Heart right ventricle (tissue), 16 donors: ENCODE data around the gene COL5A1. TPM values are rescaled to one million over a fixed set of nuclear protein-coding genes. Genes with fewer than 3 reads are reported as not detected.
"Not testable (repeated sequence)": the region's sequence is repeated elsewhere in the genome, so short reads cannot be mapped to it uniquely, and the experiment has no call there.

Source experiments
- ATAC-seq, 8 donors: fragments of 200-7000 bp; cut with Tn5 transposase; one replicate each; pipeline ENCODE4 v1.9.1; 2020; ENCODE audit warnings: mild to moderate bottlenecking in 8 of 8, moderate library complexity in 8 of 8, moderate number of reproducible peaks in 1 of 8
- DNase-seq, 2 donors: peaks; one replicate each; pipeline ENCODE4 v3.0.0-alpha.2; 2020
- H3K27ac ChIP-seq, 10 donors: fragments of 200-600 bp; sonication (generic) in 2 of 10; one replicate each; pipeline versions ENCODE4 v1.5.0 to v1.8.0; 2020 to 2022; ENCODE audit warnings: mild to moderate bottlenecking in 3 of 10
- H3K27me3 ChIP-seq, 7 donors: fragments of 200-600 bp; one replicate each; pipeline ENCODE4 v1.8.0; 2021 to 2022; ENCODE audit warnings: mild to moderate bottlenecking in 2 of 7
- H3K36me3 ChIP-seq, 9 donors: fragments of 200-600 bp; sonication (generic) in 1 of 9; one replicate each; pipeline versions ENCODE4 v1.5.0 to v1.8.0; 2020 to 2022; ENCODE audit warnings: mild to moderate bottlenecking in 2 of 9
- H3K4me1 ChIP-seq, 9 donors: fragments of 200-600 bp; sonication (generic) in 1 of 9; one replicate each; pipeline versions ENCODE4 v1.5.0 to v1.8.0; 2020 to 2022; ENCODE audit warnings: mild to moderate bottlenecking in 4 of 9
- H3K4me3 ChIP-seq, 10 donors: fragments of 200-600 bp; sonication (generic) in 2 of 10; one replicate each; pipeline versions ENCODE4 v1.5.0 to v1.8.0; 2020 to 2022; ENCODE audit warnings: mild to moderate bottlenecking in 7 of 10, moderate library complexity in 2 of 10
- H3K9me3 ChIP-seq, 11 donors: fragments of 200-600 bp in 10 of 11; sonication (generic) in 2 of 11; one replicate each; pipeline versions ENCODE4 v1.5.0 to v1.8.0; 2013 to 2022; ENCODE audit warnings: mild to moderate bottlenecking in 2 of 11, control low read depth in 1 of 11, moderate library complexity in 1 of 11
- WGBS, 2 donors: extraction: QIAGEN DNeasy Blood & Tissue Kit; methylation state at CpG; one replicate each; pipeline ENCODE4 v1.1.7; 2013; ENCODE audit warnings: inconsistent platforms in 1 of 2; 5-methylcytosine and 5-hydroxymethylcytosine counted together
- intact Hi-C, 10 donors: fragments of 100-400 bp; cut with DNase I; formaldehyde crosslinking; loops; one replicate each; pipeline versions ENCODE4 v1.11.1 to v1.14.2; 2022
- polyA plus RNA-seq, 2 donors: library from polyadenylated mRNA; stranded (reverse); fragments of 200-250 nt; gene quantifications; one replicate each; pipeline ENCODE4 v1.2.3, GENCODE V29; 2013
- total RNA-seq, 10 donors: library from RNA; stranded (reverse); fragmentation: NEBNext Ultra II Directional in 3 of 10; extraction: Animal tissue kit (Norgen Biotek cat#: 25700) in 3 of 10; gene quantifications; one replicate each; pipeline versions ENCODE4 v1.2.1 to v1.2.4, GENCODE V29; 2021 to 2023
- TF ChIP-seq, protein P1 (sequence below), 9 donors: fragments of 200-600 bp; sonication (generic) in 2 of 9; IDR thresholded peaks; one replicate each; pipeline versions ENCODE4 v1.5.0 to v1.8.0; 2021 to 2022; ENCODE audit warnings: antibody characterized with exemption in 9 of 9, mild to moderate bottlenecking in 5 of 9, moderate library complexity in 1 of 9
- donor health status: Arrhythmogenic right ventricular cardiomyopathy.
- donor health status: ischemic (EF 13 %, LVEDD 7.1; RV severe dilation, severe dysfunction).
- donor health status: healthy with polysubstance abuse.
- donor health status: DM: no; HTN: yes; CAD: no.
- donor health status: DM: no; HTN: no; CAD: no.
- donor health status: ischemic (EF 25% LVEDD 6.9; RV normal size, moderate dysfunction).
- donor health status: ischemic (EF 25% LVEDD 5.7; RV mildly dilated, moderate dysfunction).
- donor health status: healthy.
- donor health status: DM: yes; HTN: yes; CAD: no.
- donor health status: Ischemic cardiomyopathy.
- donor health status: ischemic (EF 35%, LVEDD 5.7; RV mildly dilated, moderate dysfunction).
- donor health status: nonischemic (EF 11% LVEDD 7.7; RV severe dilation, severe dysfunction).
- donor health status: DM: yes; HTN: yes; CAD: no.
- donor health status: PGD.
- donor health status: ischemic (EF 29% LVEDD 5.4; RV normal size, mild dysfunction).
- donor health status: nonischemic (EF 23%, LVEDD 6.1; RV moderate dilation, normal function).

Gene COL5A1
- total and polyA plus RNA-seq, 12 donors = 8.1 to 60.0 (median 13.3) TPM

DNA sequence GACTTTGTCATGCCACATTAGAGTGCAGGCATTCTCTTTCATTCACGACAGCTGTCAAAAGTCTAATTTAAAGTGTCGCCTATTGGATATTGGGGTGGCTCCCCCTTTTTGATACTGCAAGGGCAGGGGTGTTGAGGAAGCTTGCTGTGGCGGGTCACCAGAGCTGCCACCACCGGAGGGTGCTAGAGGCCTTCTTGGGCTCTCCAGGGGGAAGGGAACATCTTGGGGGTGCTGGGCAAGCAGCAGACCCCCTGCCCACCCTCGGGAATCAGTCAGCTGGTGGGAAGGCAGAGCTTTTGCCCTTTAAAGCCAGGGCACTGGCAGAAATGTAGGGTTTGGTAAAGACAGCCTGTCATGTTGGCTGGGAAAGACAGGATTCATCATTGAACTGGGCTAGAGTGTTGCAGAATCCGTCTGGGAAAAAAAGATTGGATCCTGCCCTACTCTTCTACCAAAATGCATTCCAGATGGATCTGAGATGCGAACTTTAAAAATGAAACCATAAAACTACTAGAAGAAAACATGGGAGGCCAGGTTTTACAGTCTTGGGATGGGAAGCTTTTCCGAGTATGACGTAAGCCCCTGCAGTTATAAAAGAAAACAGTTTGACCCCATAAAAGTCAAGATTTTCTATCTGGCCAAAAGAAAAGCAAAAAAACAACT lies 22.3 kb downstream of the COL5A1 start:
- Histone ChIP-seq H3K4me1 (peaks cover 17 to 34% (median 28%) of the 10 kb centered on the region in 9 donors), H3K4me3 (no peak overlapping the region), H3K36me3 (peaks cover 0 to 4% (median 0%) of the 10 kb centered on the region in 9 donors), H3K27me3 (no peaks in the 10 kb centered on the region), H3K9me3 (peaks cover 0 to 14% (median 0%) of the 10 kb centered on the region in 11 donors), H3K27ac (peak overlapping the region in 4 of 10 donors; percentile 36 to 88 (median 83))
- ATAC-seq (no peak), DNase-seq (no peak)
- WGBS, 2 donors = 91 to 93% methylated on average over 9 of the region's 9 CpGs
- intact Hi-C loops = no loop called here
- TF ChIP-seq, protein P1, sequence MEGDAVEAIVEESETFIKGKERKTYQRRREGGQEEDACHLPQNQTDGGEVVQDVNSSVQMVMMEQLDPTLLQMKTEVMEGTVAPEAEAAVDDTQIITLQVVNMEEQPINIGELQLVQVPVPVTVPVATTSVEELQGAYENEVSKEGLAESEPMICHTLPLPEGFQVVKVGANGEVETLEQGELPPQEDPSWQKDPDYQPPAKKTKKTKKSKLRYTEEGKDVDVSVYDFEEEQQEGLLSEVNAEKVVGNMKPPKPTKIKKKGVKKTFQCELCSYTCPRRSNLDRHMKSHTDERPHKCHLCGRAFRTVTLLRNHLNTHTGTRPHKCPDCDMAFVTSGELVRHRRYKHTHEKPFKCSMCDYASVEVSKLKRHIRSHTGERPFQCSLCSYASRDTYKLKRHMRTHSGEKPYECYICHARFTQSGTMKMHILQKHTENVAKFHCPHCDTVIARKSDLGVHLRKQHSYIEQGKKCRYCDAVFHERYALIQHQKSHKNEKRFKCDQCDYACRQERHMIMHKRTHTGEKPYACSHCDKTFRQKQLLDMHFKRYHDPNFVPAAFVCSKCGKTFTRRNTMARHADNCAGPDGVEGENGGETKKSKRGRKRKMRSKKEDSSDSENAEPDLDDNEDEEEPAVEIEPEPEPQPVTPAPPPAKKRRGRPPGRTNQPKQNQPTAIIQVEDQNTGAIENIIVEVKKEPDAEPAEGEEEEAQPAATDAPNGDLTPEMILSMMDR (IDR thresholded peaks at IDR 0.05) = no peak

DNA sequence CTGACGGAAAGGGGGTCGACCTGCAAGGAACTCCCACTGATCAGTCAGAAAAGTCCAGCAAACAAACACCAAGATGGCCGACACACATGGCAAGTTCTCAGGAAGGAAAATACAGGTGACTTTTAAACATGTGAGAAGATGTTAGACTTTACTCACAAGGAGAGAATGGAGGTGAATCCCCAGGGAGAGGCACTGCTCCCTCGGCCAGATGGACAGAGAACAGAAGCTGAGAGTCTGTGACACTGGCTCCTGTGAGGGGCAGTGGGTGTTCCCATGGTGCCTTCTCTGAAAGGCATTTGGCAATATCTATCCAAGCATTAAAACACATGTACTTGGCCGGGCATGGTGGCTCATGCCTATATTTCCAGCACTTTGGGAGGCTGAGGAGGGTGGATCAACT lies 22.8 kb downstream of the COL5A1 start:
- DNase-seq (no peak), ATAC-seq (no peak)
- H3K36me3 ChIP-seq = peaks cover 0 to 4% (median 0%) of the 10 kb centered on the region in 9 donors
- no peak overlapping the region for H3K27ac ChIP-seq
- peaks cover 17 to 35% (median 28%) of the 10 kb centered on the region in 9 donors for H3K4me1 ChIP-seq
- H3K4me3 ChIP-seq = no peak overlapping the region
- no peaks in the 10 kb centered on the region for H3K27me3 ChIP-seq
- intact Hi-C loops = no loop called here
- H3K9me3 ChIP-seq = peaks cover 0 to 14% (median 0%) of the 10 kb centered on the region in 11 donors
- 91 to 97% methylated on average over 5 of the region's 5 CpGs for WGBS, 2 donors
- TF ChIP-seq, protein P1 (IDR thresholded peaks at IDR 0.05) = no peak

DNA sequence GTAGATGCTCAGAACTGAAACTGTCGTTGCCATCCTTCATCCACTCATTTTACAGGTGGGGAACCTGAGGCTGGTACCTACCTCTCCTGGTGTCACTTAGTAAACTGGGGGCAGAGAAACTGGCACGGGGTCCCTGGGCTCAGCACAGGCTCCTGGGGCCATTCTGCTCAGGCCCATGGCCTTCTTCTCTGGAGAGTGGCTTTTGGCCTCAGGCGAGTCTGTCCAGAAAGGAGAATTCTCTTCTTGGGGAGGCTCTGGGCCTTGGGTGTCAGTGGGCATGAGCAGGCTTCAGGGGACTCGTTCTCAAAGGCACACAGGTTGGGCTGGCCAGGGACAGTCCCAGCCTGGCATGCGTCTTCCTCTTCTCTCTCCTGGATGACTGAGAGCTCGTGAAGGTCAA lies 24.6 kb downstream of the COL5A1 start:
- intact Hi-C loops = no loop called here

DNA sequence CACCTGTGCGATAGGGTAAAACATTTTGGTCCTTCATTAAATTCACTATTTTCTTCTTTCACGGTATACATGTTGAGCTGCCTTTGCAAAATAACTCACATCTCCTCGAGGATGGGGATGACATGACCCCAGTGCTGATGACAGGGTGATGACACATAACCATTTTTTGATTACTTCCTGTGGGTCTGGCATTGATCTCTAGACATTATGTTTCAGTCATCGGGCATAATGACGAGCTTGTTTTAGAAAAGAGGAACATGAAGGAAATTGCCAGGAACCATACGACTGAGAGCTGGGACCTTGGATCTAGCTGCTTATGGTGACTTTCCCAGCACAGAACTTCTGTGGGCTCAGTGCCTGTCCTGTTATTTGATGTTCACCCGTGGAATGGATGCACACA lies 25.2 kb downstream of the COL5A1 start:
- Histone ChIP-seq H3K27ac (no peak overlapping the region), H3K9me3 (no peaks in the 10 kb centered on the region), H3K27me3 (no peaks in the 10 kb centered on the region), H3K4me1 (peaks cover 12 to 44% (median 23%) of the 10 kb centered on the region in 9 donors), H3K36me3 (peaks cover 0 to 4% (median 0%) of the 10 kb centered on the region in 9 donors), H3K4me3 (no peak overlapping the region)
- TF ChIP-seq, protein P1 (IDR thresholded peaks at IDR 0.05) = no peak
- no peak for DNase-seq
- intact Hi-C loops = no loop called here
- 71 to 72% methylated on average over 7 of the region's 7 CpGs for WGBS, 2 donors
- ATAC-seq = no peak

More for the DNA sequence above, 24.6 kb downstream of the COL5A1 start:
- H3K27ac ChIP-seq = no peak overlapping the region
- H3K4me1 ChIP-seq = peaks cover 17 to 46% (median 29%) of the 10 kb centered on the region in 9 donors
- WGBS, 2 donors = 87 to 91% methylated on average over 6 of the region's 6 CpGs
- peaks cover 0 to under 1% (median 0%) of the 10 kb centered on the region in 11 donors for H3K9me3 ChIP-seq
- no peak overlapping the region for H3K4me3 ChIP-seq
- TF ChIP-seq, protein P1 (IDR thresholded peaks at IDR 0.05) = no peak
- peaks cover 0 to 4% (median 0%) of the 10 kb centered on the region in 9 donors for H3K36me3 ChIP-seq
- DNase-seq (no peak), ATAC-seq (no peak)
- H3K27me3 ChIP-seq = no peaks in the 10 kb centered on the region

DNA sequence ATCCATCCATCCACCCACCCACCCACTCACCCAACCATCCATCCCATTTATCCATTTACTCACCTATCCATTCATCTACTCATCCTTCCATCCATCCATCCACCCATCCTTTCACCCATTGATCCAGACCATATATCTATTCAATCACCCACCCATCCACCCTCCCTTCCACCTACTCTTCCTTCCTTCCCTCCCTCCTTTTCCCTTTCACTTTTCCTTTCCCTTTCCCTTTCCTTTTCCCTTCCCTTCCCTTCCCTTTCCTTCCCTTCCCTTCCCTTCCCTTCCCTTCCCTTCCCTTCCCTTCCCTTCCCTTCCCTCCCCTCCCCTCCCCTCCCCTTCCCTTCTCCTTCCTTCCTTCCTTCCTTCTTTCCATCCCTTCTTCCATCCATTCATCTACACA lies 27.4 kb downstream of the COL5A1 start:
- H3K27ac ChIP-seq, ATAC-seq, H3K36me3 ChIP-seq, H3K27me3 ChIP-seq, H3K9me3 ChIP-seq, DNase-seq, H3K4me3 ChIP-seq, intact Hi-C loops: not testable (repeated sequence)
- H3K4me1 ChIP-seq = peaks cover 0 to 25% (median 8%) of the 10 kb centered on the region in 9 donors
